OCI-LY3 (cell line): ENCODE measurements around the gene RXFP4.

Experiments
- EZH2phosphoT487 ChIP-seq: fragments of 200-600 bp; shearing (Covaris generic); IDR thresholded peaks from 2 replicates; pipeline ENCODE4 v1.6.1; 2018; ENCODE audit warnings: antibody characterized with exemption, mixed run types, low read depth
- TF ChIP-seq, protein P1 (sequence below): fragments of 200-600, 300-600 bp; sonication (generic); IDR thresholded peaks from 2 replicates; pipeline ENCODE4 v1.5.1; 2014; ENCODE audit warnings: antibody characterized with exemption, low read length, low read depth

DNA sequence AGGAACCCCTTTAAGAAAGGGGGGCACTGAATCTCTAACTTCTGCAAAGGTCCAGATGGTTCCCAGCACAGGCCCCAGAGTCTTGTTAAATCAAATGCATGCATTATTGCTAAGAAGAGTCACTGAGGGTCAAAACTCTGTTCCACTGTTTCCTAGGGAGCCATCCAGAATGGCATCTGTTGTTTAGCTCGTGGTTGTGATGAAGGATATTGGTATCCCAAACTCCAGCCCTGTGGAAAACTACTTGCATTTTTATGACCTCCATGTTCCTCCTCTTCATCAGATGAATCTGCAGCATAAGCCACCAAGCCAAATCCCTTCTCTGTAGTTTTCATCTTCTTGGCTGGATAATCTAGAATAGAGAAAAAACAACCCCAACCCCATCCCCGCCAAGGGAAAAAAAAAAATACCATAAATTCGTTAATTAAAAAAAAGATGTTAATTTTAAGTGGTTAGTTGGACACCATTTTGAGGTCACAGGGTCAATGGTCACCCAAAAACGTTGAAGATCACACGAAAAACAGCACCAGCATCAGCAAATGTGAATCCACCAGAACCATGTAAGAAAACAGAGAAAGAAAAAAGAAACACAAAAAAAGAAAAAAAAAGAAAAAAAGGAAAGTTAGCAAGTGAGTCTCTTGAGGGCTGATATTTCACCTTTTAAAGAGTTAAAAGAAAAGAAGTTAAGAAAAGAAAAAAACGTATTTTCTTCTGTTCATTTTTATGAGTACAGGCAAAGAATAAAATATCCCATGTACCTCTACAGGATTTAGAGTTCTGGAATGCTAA lies 27.3 kb upstream of the RXFP4 start:
- TF ChIP-seq, protein P1, sequence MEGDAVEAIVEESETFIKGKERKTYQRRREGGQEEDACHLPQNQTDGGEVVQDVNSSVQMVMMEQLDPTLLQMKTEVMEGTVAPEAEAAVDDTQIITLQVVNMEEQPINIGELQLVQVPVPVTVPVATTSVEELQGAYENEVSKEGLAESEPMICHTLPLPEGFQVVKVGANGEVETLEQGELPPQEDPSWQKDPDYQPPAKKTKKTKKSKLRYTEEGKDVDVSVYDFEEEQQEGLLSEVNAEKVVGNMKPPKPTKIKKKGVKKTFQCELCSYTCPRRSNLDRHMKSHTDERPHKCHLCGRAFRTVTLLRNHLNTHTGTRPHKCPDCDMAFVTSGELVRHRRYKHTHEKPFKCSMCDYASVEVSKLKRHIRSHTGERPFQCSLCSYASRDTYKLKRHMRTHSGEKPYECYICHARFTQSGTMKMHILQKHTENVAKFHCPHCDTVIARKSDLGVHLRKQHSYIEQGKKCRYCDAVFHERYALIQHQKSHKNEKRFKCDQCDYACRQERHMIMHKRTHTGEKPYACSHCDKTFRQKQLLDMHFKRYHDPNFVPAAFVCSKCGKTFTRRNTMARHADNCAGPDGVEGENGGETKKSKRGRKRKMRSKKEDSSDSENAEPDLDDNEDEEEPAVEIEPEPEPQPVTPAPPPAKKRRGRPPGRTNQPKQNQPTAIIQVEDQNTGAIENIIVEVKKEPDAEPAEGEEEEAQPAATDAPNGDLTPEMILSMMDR, result no peak
- no peak for TF ChIP-seq EZH2phosphoT487
